Effector CD8-positive, alpha-beta T cell (primary cell): ENCODE measurements around the gene GDPGP1.
"Not testable (repeated sequence)": the region's sequence is repeated elsewhere in the genome, so short reads cannot be mapped to it uniquely, and the experiment has no call there.

Experiments used
- DNase-seq: peaks from one replicate; lab custom pipeline; 2025; lab: John Stamatoyannopoulos, UW
- total RNA-seq, 4 experiments: gene quantifications; one replicate each; lab custom pipeline; 2026; lab: John Stamatoyannopoulos, UW

The GDPGP1 gene, protein sequence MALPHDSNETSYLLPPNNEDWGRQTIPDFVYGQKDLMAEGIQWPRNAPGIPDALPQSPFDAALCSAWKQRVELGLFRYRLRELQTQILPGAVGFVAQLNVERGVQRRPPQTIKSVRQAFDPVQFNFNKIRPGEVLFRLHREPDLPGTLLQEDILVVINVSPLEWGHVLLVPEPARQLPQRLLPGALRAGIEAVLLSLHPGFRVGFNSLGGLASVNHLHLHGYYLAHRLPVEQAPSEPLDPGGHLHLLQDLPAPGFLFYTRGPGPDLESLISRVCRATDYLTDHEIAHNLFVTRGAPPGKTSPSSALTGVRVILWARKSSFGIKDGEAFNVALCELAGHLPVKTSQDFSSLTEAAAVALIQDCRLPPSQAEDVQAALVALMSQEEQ
- total RNA-seq, result 1.9 to 7.8 (median 4.3) reads per million in 4 experiments

DNA sequence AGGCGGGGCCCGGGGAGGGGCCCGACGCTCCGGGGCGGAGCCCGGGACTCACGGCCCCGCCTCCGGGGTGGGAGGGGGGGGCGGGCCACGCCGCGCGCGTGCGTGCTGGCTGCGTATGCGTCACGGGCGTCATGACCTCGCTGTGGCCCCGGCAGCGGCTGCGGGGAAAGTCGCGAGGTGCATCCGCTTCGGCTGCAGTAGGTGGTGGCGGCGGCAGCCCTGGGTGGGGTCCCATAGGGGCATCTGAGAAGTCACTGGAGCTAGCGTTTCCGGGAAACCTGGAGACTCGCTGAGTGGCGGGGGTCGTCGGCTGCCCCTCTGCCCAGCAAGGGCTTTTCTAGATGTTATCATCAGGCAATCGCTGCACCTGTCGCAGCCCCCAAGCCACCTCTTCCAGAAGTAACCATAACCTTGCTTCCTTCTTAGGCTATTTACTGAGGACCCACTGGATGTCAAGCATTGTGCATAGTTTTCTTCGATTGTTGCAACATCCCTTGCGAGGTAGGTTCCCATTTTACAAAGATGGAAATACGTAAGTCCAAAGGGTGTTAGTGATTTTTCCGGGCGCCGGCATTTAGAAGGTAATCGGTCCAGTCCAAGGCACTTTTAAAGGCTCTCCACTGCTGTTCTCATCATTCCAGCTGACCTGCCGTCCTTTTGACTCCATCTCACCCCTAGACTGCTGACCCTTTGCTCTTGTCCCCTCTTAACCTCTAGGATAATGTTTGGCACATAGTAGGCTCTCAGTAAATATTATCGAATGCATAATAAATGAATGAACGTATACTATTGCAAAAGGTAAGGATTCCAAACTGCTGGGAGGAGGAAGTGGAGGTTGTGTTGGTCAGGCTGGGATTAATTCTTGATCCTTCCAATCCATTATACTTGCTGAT, at the start of gene GDPGP1:
TSS of gene GDPGP1 (plus strand) at position 114 of the 893 bp plus-strand sequence. CDS start 6,700 bp downstream, outside the sequence.
- DNase-seq, result peak; percentile 92

DNA sequence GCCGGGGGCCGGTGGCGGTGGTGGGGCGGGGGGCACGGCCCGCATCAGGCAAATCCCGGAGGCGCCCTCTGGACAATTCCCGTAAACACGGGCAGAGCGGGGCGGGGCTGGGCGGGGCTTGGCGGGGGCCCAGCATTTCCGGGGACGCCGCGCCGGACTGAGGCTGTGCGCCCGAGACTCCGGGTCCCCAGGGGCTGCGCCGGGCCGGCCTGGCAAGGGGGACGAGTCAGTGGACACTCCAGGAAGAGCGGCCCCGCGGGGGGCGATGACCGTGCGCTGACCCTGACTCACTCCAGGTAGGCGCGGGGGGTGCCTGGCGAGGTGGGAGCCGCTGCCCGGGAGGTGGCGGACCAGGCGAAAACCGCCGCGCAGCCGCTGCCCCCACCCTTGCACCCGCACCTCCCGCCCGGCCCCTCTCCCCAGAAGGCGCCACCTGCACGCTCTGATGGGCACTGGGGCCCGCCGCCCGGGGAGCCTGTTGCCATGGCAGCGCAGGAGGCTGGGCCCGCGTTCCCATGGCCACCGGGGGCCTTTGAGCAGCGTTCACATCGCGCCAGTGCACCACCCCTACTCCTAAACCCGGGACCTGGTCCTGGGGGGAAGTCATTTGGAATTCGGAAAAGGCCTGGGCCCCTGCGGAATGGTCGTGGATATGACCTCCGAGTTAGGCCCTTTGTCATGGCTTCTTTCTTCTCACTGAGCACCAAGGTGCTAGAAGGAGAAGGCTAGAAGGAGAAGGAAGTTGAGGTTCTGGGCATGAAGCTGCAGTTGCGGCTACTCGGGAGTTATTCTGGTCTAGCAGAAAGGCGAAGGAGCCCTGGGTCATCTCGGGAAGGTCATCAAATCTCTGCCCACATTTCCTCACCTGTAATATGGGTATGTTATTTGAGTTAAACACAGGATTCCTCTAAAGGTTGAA, 49.0 kb upstream of the GDPGP1 start:
- DNase-seq, result peak; percentile 41

DNA sequence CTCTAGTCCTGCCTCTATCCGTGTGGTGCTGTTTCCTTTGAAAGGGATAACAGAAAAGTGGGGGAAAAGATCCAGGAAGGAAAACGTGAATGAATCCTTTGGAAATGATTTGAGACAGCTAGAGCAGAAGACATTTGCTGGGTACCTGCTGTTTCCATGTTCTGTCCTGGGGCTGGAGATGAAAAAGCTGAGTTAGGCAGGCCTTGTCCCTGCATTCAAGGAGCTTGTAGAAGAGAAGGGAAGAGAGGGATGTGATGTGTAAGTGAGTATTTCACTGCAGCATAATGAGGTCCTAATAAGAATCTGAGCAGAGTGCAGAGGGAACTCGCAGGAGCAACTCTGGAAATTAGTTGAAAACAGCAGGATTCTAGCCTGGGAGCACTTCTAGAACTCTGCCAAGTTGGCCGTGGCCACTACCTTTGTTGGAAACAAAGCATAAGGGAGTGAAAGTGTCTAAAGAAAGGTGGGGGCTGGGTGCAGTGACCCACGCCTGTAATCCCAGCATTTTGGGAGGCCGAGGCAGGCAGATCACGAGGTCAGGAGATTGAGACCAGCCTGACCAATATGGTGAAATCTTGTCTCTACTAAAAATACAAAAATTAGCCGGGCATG, 46.6 kb upstream of the GDPGP1 start:
- no peak for DNase-seq

DNA sequence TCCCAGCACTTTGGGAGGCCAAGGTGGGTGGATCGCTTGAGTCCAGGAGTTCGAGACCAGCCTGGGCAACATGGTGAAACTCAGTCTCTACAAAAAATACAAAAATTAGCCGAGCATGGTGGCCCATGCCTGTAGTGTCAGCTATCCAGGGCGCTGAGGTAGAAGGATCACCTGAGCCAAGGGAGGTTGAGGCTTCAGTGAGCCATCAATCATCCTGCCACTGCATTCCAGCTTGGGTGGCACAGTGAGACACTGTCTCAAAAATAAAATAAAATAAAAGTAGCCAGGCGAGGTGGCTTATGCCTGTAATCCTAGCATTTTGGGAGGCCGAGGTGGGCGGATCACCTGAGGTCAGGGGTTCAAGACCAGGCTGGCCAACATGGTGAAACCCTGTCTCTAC, 45.9 kb upstream of the GDPGP1 start:
- not testable (repeated sequence) for DNase-seq

DNA sequence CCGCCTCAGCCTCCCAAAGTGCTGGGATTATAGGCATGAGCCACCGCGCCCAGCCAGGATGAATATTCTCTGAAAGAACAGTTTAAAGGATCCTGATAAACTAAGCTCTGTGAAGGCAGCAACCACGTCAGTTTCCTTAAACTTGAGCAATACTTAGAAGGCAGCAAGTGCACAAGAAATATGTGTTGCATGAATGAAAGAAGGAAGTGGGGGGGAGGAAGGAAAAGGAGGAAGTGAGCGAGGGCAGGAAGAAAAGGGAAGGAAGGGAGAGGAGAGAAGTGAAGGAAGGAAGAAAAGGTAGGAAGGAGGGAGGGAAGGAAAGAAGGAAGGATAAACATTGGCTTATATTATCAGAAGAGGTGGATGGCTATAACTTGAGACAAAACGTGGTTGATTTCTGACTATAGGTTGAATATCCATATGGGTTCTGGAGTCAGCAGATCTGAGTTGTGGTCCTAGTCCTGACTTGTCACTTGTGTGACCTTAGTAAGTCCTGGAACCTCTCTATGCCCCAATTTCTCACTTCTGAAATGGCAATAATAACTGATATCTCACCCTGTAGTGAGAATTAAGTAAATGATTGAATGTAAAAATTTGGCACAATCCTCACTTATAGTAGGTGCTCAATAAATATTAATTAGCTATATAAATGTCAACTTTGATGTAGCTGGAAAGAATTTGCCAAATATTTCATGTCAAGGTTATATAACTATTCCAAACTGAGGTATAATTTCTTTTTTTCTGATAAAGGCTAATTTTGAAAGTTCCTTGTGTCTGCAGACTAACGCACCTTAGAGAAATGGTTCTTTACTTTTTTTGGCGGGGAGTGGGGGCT, 44.9 kb upstream of the GDPGP1 start:
- no peak for DNase-seq

DNA sequence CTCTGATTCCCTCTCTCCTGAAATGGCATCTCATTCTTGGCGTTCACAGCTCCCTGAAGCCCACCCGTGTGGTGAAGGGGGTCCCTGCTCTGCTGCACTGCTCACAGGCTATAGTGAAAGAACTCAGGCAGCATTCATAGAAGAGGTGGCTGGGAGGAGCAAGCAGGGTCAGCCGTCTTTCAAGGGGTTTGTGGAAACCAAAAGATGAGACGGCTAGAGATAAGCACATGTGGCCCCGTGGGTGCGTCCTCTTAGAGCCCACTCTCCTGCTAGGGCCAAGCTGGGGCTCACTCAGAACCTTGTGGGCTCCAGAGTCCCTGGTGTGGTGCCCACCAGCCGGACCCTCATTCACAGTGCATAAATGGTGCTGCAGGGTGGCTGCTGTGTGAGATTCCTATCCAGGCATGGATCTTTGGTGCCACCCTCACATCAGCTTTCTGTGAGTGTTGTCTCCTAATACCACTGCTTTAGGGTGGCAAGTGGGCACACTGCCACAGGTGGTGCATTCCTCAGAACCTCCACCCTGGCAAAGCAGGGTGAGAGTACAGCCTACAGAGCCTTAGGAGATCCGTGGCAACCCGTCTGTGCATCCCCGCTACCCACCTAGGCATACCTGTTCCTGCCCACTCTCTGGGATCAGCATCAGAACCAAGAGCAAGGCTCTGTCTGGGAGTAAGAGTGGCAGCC, 44.1 kb upstream of the GDPGP1 start:
- no peak for DNase-seq

DNA sequence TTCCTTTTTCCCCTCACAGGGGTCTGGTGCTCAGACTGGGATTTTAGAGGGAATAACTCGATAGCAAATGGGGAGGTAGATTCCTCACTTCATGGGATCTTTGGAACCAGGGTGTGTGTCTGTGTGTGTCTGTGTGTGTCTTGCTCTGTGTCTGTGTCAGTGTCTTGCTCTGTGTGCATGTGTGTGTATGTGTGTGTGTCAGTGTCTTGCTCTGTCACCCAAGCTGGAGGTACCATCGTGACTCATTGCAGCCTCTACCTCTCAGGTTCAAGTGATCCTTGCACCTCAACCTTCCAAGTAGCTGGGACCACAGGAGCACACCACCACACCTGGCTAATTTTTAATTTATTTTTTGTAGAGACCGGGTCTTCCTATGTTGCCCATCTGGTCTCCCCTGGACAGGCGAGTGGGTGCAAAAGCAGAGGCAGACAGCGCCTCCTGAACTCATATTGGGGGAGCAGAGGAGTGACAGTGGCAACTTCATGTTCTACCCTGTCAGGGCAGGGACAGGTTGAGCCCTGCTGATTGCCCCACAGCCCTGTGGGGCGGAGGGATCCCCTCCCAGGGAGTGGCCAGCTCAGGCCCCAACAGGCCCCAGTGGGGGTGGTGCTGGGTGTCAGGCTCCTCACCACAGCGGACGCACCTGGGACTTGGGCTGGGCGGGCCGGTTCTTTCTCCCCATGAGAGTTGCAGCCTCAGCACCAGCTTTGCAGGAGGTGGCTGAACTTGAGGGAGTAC, 43.2 kb upstream of the GDPGP1 start:
- no peak for DNase-seq

DNA sequence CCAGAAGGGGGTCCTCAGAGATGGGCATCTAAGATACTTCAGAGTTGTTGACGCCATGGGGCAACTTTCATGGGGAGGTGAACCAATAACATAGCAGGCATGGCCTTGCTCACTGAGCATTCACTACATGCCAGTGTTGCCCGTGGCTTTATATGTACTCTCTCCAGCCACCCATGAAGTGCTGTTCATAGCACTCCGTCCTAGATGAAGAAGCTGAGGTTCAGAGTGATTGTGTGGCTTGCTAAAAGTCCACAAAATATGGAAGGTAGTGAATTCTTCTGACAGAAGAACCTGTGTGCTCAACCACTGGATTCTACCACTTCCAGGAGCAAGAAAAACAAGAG, 42.7 kb upstream of the GDPGP1 start:
- DNase-seq, result no peak

DNA sequence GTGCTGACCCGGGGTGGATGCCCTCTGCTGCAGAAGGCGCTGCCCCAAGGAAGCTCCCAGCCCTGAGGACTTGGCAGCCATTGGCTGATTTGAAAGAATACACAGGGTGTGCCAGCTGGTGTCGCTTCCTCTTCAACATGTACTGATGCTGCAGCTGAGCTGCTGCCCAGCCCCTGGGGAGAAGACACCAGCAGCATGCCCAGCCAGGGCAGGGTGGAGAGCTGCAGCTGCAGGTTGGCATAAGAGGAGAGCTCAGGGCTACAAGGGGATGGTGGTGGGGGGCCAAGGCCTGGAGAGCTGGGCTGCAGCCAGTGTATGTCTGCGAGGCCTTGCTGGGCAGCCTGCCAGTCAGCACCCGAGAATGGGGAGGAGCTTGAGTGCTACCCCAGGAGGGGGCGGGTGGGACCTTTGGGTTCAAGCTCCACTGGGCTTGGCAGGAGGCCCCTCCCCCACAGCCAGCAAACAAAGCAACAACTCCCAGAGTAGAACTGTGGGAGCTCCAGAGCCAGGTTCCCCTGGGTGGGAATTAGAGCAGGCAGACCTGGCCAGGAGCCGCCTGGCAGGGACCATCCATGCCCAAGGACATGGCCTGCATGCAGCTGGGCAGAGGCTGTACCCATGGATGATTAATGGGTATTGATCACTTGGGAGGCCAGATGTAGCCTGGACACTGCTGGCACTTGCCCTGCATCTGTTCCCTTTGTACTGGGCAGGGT, 42.1 kb upstream of the GDPGP1 start:
- peak; percentile 18 for DNase-seq

DNA sequence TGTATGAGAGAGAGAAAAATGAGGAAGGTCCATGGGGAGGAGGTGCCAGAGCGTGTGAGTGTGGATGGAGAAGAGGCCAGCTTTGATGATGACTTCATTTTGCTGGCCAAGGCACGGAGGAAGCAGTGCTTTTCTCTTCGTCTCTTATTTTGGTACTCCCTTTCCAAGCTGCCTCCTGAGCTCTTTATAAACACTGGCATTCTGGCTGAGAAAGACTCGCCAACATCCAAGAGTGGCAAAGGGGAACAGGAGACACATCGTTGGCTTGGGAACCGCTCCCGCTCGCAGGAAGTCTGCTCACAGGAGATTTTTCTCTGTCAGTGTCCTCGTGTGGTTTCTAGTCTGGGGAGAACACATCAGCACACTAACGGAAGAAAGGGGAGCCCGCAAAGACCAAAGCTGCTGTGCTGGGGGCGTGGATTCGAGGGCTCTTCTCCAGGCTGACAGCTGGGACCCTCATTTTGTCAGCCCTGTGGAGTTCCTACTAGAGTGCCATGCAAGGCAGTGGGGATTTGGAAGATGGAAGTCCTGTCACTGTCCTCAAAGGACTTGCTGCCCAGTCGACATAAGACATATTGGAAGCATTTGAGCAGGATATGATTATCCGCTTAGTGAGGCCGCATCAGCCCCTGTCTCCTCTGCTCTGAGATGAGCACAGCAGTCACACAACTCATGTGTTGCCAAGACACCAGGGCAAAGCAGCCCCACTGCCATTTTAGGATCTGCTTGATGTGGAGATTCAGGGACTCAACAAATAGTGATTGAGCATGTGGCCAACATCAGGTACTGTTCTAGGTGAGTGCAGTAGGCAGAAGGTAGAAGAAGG, 40.8 kb upstream of the GDPGP1 start:
- no peak for DNase-seq

DNA sequence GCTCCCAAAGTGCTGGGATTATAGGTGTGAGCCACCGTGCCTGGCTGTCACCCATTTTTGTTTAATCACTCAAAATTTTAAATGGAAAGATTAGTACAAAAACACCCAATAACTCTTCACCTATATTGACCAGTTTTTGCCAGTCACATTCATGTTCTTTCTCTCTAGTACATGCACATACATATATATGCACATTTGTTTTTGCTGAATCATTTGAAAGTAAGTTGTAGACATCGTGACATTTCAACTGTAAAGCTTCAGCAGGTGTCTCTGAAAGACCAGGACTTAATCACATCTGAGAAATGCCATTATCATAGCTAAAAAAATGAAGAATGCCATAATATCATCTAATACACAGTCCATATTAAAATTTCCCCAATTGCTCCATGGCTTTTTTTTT, 39.4 kb upstream of the GDPGP1 start:
- DNase-seq, result no peak

DNA sequence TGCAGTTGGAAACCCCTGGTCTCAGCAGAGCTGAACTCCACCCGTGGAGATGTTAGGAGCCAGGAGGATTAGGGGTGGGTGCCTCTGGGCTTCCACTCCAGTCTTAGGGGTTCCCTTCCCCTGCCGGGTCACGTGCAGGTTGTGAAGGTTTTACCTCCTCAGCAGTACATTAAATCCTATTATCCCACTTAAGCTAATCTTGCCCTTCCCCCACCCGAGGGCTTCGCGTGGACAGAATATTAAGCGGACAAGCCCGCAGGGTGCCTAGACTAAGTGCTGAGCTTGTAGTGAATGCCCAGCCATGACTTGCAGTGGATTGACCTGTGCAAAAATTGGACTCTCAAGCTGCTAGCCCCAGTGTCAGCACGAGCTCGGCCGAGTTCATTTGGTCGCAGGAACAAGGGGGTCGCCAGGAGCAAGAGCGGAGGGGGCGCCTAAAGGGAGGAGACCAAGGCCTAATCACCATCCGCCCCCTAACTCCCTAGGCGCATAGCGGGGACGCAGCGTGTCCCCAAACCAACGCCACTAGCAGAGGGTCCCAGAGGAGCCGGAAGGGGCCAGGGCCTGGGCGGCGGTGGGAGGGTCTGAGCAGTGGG, 33.4 kb upstream of the GDPGP1 start:
- no peak for DNase-seq

DNA sequence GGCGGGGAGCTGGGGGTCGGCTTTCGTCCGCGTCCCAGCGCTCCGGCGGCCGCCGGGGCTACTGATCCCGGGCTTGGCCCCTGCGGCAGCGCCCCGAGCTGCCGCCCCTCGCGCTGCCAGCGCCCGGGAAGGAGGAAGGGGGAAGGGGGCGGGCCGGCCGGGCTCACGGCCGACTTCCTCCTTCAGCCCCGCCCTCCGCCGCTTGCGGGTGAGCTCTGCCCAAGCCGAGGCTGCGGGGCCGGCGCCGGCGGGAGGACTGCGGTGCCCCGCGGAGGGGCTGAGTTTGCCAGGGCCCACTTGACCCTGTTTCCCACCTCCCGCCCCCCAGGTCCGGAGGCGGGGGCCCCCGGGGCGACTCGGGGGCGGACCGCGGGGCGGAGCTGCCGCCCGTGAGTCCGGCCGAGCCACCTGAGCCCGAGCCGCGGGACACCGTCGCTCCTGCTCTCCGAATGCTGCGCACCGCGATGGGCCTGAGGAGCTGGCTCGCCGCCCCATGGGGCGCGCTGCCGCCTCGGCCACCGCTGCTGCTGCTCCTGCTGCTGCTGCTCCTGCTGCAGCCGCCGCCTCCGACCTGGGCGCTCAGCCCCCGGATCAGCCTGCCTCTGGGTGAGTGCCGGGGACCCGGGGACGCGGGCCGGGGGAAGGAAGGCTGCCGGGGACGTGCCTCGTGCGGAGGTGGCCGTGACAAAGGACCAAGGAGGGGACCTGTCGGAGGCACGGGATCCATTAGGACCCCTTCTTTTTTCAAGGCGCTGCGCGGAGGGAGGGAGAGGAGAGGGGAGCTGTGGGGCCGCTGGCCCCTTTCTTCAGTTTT, 32.7 kb upstream of the GDPGP1 start, which contains the start of gene SEMA4B:
TSS of gene SEMA4B (plus strand) at position 201 of the 814 bp plus-strand sequence. CDS start at position 450, 249 bp downstream.
- peak; percentile 60 for DNase-seq

DNA sequence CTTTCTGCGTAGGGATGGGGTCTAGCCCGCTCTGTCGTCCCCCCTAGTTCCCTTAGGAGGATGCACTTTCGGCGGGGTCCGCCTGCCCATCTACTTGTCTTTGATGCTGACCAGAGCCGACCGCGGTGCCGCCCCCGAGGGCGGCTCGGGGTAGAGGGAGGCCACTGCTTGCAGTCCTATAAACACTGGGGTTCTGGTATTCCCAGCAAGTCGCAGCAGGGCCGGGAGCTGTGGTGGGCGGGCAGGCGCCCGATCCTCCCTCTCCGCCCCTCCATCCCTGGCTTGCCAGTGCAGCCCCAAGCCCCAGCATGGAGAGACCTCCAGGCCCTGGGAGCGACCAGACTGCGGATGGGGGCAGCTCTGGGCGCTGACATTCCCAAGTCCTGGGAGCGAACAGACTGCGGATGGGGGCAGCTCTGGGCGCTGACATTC, 32.0 kb upstream of the GDPGP1 start:
- no peak for DNase-seq

DNA sequence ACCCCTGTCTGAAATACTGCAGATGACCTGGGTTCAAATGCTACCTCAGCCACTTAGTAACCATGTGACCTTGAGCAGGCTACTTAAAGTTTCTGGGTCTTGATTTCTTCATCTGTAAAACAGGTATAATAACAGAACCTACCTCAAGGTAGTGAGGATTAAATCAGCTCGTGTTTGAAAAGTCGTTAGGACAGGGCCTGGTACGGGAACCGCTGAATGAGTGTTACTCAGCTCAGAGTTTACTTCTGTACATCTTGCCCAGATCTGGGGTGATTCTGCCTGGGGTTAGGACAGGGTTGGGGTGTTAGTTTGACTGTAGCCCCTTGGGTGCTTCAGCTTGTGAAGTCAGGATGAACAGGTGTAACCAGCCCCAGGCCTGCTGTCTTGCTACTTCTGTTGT, 31.1 kb upstream of the GDPGP1 start:
- DNase-seq, result no peak

DNA sequence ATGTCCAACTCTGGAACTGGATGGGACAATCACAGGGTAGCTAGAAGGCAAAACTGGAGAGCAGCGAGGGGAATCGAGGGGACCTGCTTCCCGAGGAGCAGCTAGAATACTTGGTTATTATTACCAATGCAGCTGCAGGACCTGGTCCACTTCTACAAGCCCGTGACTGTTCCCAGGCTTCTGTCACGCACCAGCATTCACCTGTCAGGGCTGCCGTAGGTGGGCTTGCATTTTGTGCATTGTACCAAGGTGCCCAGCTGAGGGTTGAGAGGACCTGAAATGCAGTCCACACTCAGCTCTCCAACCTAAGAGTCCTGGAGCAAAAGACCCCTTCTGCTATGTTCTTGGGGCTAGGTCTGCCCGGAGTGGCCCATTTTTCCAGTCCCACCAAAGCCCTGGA, 30.5 kb upstream of the GDPGP1 start:
- no peak for DNase-seq
